Neural crest cell (in vitro differentiated cells): ENCODE data around the gene NXT1. TPM values are rescaled to one million over a fixed set of nuclear protein-coding genes. Genes with fewer than 3 reads are reported as not detected.

Experiments
- DNase-seq: peaks from one replicate; pipeline ENCODE4 v3.0.0; 2021; ENCODE audit warnings: low read depth, mixed read lengths, low spot score
- H3K27ac Mint-ChIP-seq: one replicate; pipeline ENCODE4 v1.8.0; 2021; ENCODE audit warnings: mild to moderate bottlenecking, mixed read lengths; ENCODE audit not compliant: unreplicated experiment
- H3K27me3 Mint-ChIP-seq: 2 replicates; pipeline ENCODE4 v1.8.0; 2021; ENCODE audit warnings: low read depth, mild to moderate bottlenecking, mixed read lengths
- H3K36me3 Mint-ChIP-seq: 2 replicates; pipeline ENCODE4 v1.8.0; 2021; ENCODE audit warnings: low read depth, mild to moderate bottlenecking, mixed read lengths
- H3K4me1 Mint-ChIP-seq: 2 replicates; pipeline ENCODE4 v1.8.0; 2021; ENCODE audit warnings: mixed read lengths
- H3K4me3 Mint-ChIP-seq: one replicate; pipeline ENCODE4 v1.8.0; 2021; ENCODE audit warnings: mild to moderate bottlenecking, mixed read lengths
- H3K9me3 Mint-ChIP-seq: 2 replicates; pipeline ENCODE4 v1.8.0; 2021; ENCODE audit warnings: mixed read lengths
- total RNA-seq: library from RNA; stranded (reverse); gene quantifications from 2 replicates; pipeline ENCODE4 v1.2.1, GENCODE V29; 2021
- TF ChIP-seq, protein P1 (sequence below): fragments of 200-600 bp; sonication (generic); conservative IDR thresholded peaks from 2 replicates; pipeline ENCODE4 v1.5.0; 2021; ENCODE audit warnings: antibody characterized with exemption, mild to moderate bottlenecking

The NXT1 gene
- total RNA-seq, 1 donor from 2014 or later: 33.9 TPM

- no peaks in the 10 kb centered on the region for H3K4me1 Mint-ChIP-seq
- TF ChIP-seq, protein P1, sequence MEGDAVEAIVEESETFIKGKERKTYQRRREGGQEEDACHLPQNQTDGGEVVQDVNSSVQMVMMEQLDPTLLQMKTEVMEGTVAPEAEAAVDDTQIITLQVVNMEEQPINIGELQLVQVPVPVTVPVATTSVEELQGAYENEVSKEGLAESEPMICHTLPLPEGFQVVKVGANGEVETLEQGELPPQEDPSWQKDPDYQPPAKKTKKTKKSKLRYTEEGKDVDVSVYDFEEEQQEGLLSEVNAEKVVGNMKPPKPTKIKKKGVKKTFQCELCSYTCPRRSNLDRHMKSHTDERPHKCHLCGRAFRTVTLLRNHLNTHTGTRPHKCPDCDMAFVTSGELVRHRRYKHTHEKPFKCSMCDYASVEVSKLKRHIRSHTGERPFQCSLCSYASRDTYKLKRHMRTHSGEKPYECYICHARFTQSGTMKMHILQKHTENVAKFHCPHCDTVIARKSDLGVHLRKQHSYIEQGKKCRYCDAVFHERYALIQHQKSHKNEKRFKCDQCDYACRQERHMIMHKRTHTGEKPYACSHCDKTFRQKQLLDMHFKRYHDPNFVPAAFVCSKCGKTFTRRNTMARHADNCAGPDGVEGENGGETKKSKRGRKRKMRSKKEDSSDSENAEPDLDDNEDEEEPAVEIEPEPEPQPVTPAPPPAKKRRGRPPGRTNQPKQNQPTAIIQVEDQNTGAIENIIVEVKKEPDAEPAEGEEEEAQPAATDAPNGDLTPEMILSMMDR: no peak
- H3K27me3 Mint-ChIP-seq: no peaks in the 10 kb centered on the region
- H3K27ac Mint-ChIP-seq: no peak overlapping the region
- no peak overlapping the region for H3K4me3 Mint-ChIP-seq
- no peaks in the 10 kb centered on the region for H3K9me3 Mint-ChIP-seq
- DNase-seq: no peak
- peaks cover 9% of the 10 kb centered on the region for H3K36me3 Mint-ChIP-seq
Measured at GRCh38 chr20:23396950-23397627, 46.5 kb downstream of the NXT1 start.

- Mint-ChIP-seq H3K4me3 (no peak overlapping the region), H3K9me3 (no peaks in the 10 kb centered on the region), H3K4me1 (no peaks in the 10 kb centered on the region), H3K36me3 (peaks cover 9% of the 10 kb centered on the region), H3K27ac (no peak overlapping the region), H3K27me3 (no peaks in the 10 kb centered on the region)
- DNase-seq: no peak
- TF ChIP-seq, protein P1: no peak
Measured at GRCh38 chr20:23397961-23398360, 47.4 kb downstream of the NXT1 start.

DNA sequence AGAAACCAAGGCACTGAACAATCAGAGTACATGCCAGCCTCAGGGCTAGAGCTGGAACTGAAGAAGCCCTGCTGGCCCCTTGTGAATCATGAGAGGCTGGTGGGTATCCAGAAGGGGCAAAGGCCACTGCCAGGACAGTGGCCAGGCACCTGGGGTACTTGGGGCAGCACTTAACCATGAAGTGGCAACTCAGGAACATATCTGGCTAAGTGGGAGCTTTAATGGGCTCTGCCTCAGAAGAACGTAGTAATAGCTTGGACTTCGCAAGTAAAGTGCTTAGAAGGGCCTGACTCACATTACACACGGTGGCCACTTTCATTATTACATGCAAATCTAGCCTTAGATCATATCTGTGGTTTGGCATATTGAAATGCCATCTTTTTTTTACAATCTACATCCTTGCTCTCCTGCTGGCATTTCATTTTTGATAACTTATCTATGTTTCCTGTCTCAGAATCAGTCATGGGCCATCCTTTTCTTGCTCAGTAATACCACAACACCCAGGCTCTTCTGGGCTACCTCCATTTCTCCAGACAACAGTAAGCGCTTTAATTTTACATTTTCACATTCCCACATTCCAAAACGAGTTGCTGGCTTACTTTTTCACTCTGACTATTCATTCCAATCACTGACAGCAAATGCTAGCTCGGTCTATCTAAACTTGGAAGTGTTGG is 49.1 kb downstream of the NXT1 start:
- H3K36me3 Mint-ChIP-seq: no peaks in the 10 kb centered on the region
- no peaks in the 10 kb centered on the region for H3K9me3 Mint-ChIP-seq
- no peak overlapping the region for H3K4me3 Mint-ChIP-seq
- no peak overlapping the region for H3K27ac Mint-ChIP-seq
- no peaks in the 10 kb centered on the region for H3K4me1 Mint-ChIP-seq
- DNase-seq: no peak
- no peaks in the 10 kb centered on the region for H3K27me3 Mint-ChIP-seq
- TF ChIP-seq, protein P1: peak; percentile 21

GRCh38 chr20:23401051-23401450 is 50.5 kb downstream of the NXT1 start:
- Mint-ChIP-seq H3K27ac (no peak overlapping the region), H3K4me1 (peaks cover 4% of the 10 kb centered on the region)
- no peak for DNase-seq

GRCh38 chr20:23403751-23404150 is 53.2 kb downstream of the NXT1 start:
- Mint-ChIP-seq H3K9me3 (no peaks in the 10 kb centered on the region), H3K4me1 (peaks cover 19% of the 10 kb centered on the region), H3K4me3 (no peak overlapping the region), H3K27ac (no peak overlapping the region), H3K27me3 (no peaks in the 10 kb centered on the region), H3K36me3 (no peaks in the 10 kb centered on the region)
- DNase-seq: no peak
- TF ChIP-seq, protein P1: no peak

More at GRCh38 chr20:23401051-23401450, 50.5 kb downstream of the NXT1 start:
- H3K4me3 Mint-ChIP-seq: no peak overlapping the region
- no peaks in the 10 kb centered on the region for H3K36me3 Mint-ChIP-seq
- TF ChIP-seq, protein P1: no peak
- no peaks in the 10 kb centered on the region for H3K9me3 Mint-ChIP-seq
- no peaks in the 10 kb centered on the region for H3K27me3 Mint-ChIP-seq
